Osteocyte (in vitro differentiated cells): ENCODE results near the gene GADD45G. TPM values are rescaled to one million over a fixed set of nuclear protein-coding genes. Genes with fewer than 3 reads are reported as not detected.

Experiments
- DNase-seq: peaks from one replicate; pipeline ENCODE4 v3.0.0; 2021; ENCODE audit warnings: mixed read lengths; ENCODE audit not compliant: unreplicated experiment; ENCODE audit errors: extremely low spot score
- H3K27ac Mint-ChIP-seq: one replicate; pipeline ENCODE4 v1.8.0; 2021; ENCODE audit warnings: mild to moderate bottlenecking, mixed read lengths; ENCODE audit not compliant: unreplicated experiment
- H3K27me3 Mint-ChIP-seq: one replicate; pipeline ENCODE4 v1.8.0; 2021; ENCODE audit warnings: mixed read lengths; ENCODE audit not compliant: unreplicated experiment
- H3K36me3 Mint-ChIP-seq: one replicate; pipeline ENCODE4 v1.8.0; 2021; ENCODE audit warnings: mixed read lengths; ENCODE audit not compliant: unreplicated experiment
- H3K4me1 Mint-ChIP-seq: one replicate; pipeline ENCODE4 v1.8.0; 2021; ENCODE audit warnings: mixed read lengths; ENCODE audit not compliant: unreplicated experiment
- H3K4me3 Mint-ChIP-seq: one replicate; pipeline ENCODE4 v1.8.0; 2021; ENCODE audit warnings: mild to moderate bottlenecking, moderate library complexity, mixed read lengths; ENCODE audit not compliant: unreplicated experiment
- H3K9me3 Mint-ChIP-seq: one replicate; pipeline ENCODE4 v1.8.0; 2021; ENCODE audit warnings: mixed read lengths; ENCODE audit not compliant: unreplicated experiment
- CTCF ChIP-seq: fragments of 200-600 bp; sonication (generic); IDR thresholded peaks from 2 replicates; pipeline ENCODE4 v1.5.0; 2021; ENCODE audit warnings: antibody characterized with exemption, mild to moderate bottlenecking, moderate library complexity
- total RNA-seq: library from RNA; stranded (reverse); gene quantifications from 2 replicates; pipeline ENCODE4 v1.2.1, GENCODE V29; 2021

Gene GADD45G
- total RNA-seq, 1 donor from 2014 or later, result 1.0 TPM

- TF ChIP-seq CTCF, result no peak
- Mint-ChIP-seq H3K27me3 (peaks cover 36% of the 10 kb centered on the region), H3K9me3 (peaks cover 5% of the 10 kb centered on the region), H3K36me3 (no peaks in the 10 kb centered on the region), H3K4me1 (peaks cover 9% of the 10 kb centered on the region), H3K27ac (no peak overlapping the region), H3K4me3 (no peak overlapping the region)
- DNase-seq, result no peak
Measured at GRCh38 chr9:89588271-89588879, 16.4 kb upstream of the GADD45G start.

- DNase-seq, result no peak
- no peaks in the 10 kb centered on the region for H3K36me3 Mint-ChIP-seq
- H3K4me3 Mint-ChIP-seq, result no peak overlapping the region
- peaks cover 11% of the 10 kb centered on the region for H3K4me1 Mint-ChIP-seq
- no peaks in the 10 kb centered on the region for H3K9me3 Mint-ChIP-seq
- TF ChIP-seq CTCF, result no peak
- peaks cover 33% of the 10 kb centered on the region for H3K27me3 Mint-ChIP-seq
- H3K27ac Mint-ChIP-seq, result no peak overlapping the region
Measured at GRCh38 chr9:89590415-89590814, 14.4 kb upstream of the GADD45G start.

- Mint-ChIP-seq H3K4me3 (no peak overlapping the region), H3K9me3 (no peaks in the 10 kb centered on the region), H3K36me3 (no peaks in the 10 kb centered on the region), H3K27ac (no peak overlapping the region), H3K27me3 (peaks cover 26% of the 10 kb centered on the region), H3K4me1 (peaks cover 11% of the 10 kb centered on the region)
- no peak for TF ChIP-seq CTCF
- DNase-seq, result no peak
Measured at GRCh38 chr9:89591274-89592212, 13.3 kb upstream of the GADD45G start.

GRCh38 chr9:89592213-89592815 lies 12.5 kb upstream of the GADD45G start:
- Mint-ChIP-seq H3K4me1 (peaks cover 11% of the 10 kb centered on the region), H3K36me3 (no peaks in the 10 kb centered on the region), H3K27me3 (peaks cover 24% of the 10 kb centered on the region), H3K27ac (no peak overlapping the region), H3K9me3 (no peaks in the 10 kb centered on the region), H3K4me3 (no peak overlapping the region)
- no peak for TF ChIP-seq CTCF
- DNase-seq, result peak; percentile 77
